Mesendoderm (in vitro differentiated cells): ENCODE data around the gene FAM170B.

ENCODE experiments used
- DNase-seq: peaks from one replicate; pipeline ENCODE4 v3.0.0; 2013
- H2AK5ac ChIP-seq: 2 replicates; pipeline ENCODE4 v1.6.1; 2013; ENCODE audit warnings: low read length, inconsistent platforms
- H2BK120ac ChIP-seq: 2 replicates; pipeline ENCODE4 v1.6.1; 2013; ENCODE audit warnings: low read depth, mild to moderate bottlenecking, low read length, moderate library complexity, mixed read lengths
- H2BK15ac ChIP-seq: replicated peaks from 2 replicates; pipeline ENCODE4 v1.6.1; 2013; ENCODE audit warnings: low read depth, mild to moderate bottlenecking, moderate library complexity
- H2BK5ac ChIP-seq: 2 replicates; pipeline ENCODE4 v1.6.1; 2013; ENCODE audit warnings: low read length, inconsistent platforms
- H3K18ac ChIP-seq: 2 replicates; pipeline ENCODE4 v1.6.1; 2013; ENCODE audit warnings: mild to moderate bottlenecking, low read length, mixed read lengths
- H3K23ac ChIP-seq: one replicate; pipeline ENCODE4 v1.6.1; 2013; ENCODE audit warnings: low read length
- H3K27ac ChIP-seq: 2 replicates; pipeline ENCODE4 v1.5.1; 2013; ENCODE audit warnings: low read depth, mild to moderate bottlenecking, inconsistent platforms, low read length, moderate library complexity
- H3K27me3 ChIP-seq: 2 replicates; pipeline ENCODE4 v1.6.1; 2013; ENCODE audit warnings: low read length, control low read depth, mild to moderate bottlenecking, inconsistent platforms; ENCODE audit not compliant: insufficient read depth, poor library complexity
- H3K36me3 ChIP-seq: 2 replicates; pipeline ENCODE4 v1.6.1; 2013; ENCODE audit warnings: low read length, inconsistent platforms; ENCODE audit not compliant: control insufficient read depth, insufficient read depth
- H3K4ac ChIP-seq: one replicate; pipeline ENCODE4 v1.6.1; 2013; ENCODE audit warnings: low read depth, mild to moderate bottlenecking, low read length, moderate library complexity
- H3K4me1 ChIP-seq: 2 replicates; pipeline ENCODE4 v1.6.1; 2013; ENCODE audit warnings: low read depth, low read length, inconsistent platforms; ENCODE audit not compliant: control insufficient read depth
- H3K4me2 ChIP-seq: 2 replicates; pipeline ENCODE4 v1.6.1; 2013; ENCODE audit warnings: low read length
- H3K4me3 ChIP-seq: 2 replicates; pipeline ENCODE4 v1.5.1; 2013; ENCODE audit warnings: mild to moderate bottlenecking, low read length
- H3K56ac ChIP-seq: one replicate; pipeline ENCODE4 v1.6.1; 2013; ENCODE audit warnings: low read length
- H3K79me1 ChIP-seq: 2 replicates; pipeline ENCODE4 v1.6.1; 2013; ENCODE audit warnings: low read length, inconsistent platforms
- H3K79me2 ChIP-seq: 2 replicates; pipeline ENCODE4 v1.6.1; 2013; ENCODE audit warnings: mild to moderate bottlenecking, low read length; ENCODE audit not compliant: control insufficient read depth, insufficient read depth
- H3K9ac ChIP-seq: 2 replicates; pipeline ENCODE4 v1.6.1; 2013; ENCODE audit warnings: low read length, inconsistent platforms
- H4K5ac ChIP-seq: one replicate; pipeline ENCODE4 v1.6.1; 2013; ENCODE audit warnings: low read length
- H4K8ac ChIP-seq: one replicate; pipeline ENCODE4 v1.6.1; 2013; ENCODE audit warnings: low read depth, mild to moderate bottlenecking, control low read depth, low read length, moderate library complexity
- WGBS: extraction: QIAGEN DNeasy Blood & Tissue Kit; methylation state at CpG from one replicate; pipeline ENCODE4 v1.1.7; 2013; ENCODE audit warnings: low lambda C conversion rate, missing lambda C conversion rate; ENCODE audit not compliant: insufficient coverage; ENCODE audit errors: extremely low coverage; 5-methylcytosine and 5-hydroxymethylcytosine counted together

The FAM170B gene

DNA sequence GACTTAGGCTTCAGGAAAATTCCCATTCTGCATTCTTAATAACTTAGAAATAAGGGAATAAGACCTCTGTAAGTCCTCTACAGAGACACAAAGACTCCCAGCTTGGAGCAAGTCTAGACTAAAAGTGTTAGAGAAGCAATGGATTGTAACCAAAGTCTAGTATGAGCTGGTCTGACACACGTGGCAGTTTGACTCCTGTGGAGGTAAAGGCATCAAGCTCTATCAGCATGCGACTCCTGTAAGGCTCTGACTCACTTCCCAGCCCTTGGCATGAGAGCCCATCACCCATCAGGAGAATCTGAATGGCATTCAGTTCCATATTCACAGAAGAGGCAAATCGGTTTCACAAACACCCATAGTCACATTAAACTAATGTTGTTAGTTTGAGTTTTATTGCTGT lies 14.1 kb downstream of the FAM170B start:
- Histone ChIP-seq H3K36me3 (no peaks in the 10 kb centered on the region), H3K4me3 (no peak overlapping the region), H3K4me2 (no peak overlapping the region), H3K4me1 (no peaks in the 10 kb centered on the region), H4K5ac (no peak overlapping the region), H3K27me3 (no peaks in the 10 kb centered on the region), H2BK5ac (no peak overlapping the region), H2AK5ac (no peak overlapping the region), H4K8ac (no peak overlapping the region), H2BK15ac (no peak overlapping the region), H3K9ac (no peak overlapping the region), H3K79me1 (no peaks in the 10 kb centered on the region), H3K18ac (no peak overlapping the region), H3K56ac (no peak overlapping the region), H3K4ac (no peak overlapping the region), H3K27ac (no peak overlapping the region), H2BK120ac (no peak overlapping the region), H3K23ac (no peak overlapping the region), H3K79me2 (no peaks in the 10 kb centered on the region)
- no CpG with 5 or more reads among the region's 3 CpGs for WGBS
- DNase-seq = peak; percentile 38

DNA sequence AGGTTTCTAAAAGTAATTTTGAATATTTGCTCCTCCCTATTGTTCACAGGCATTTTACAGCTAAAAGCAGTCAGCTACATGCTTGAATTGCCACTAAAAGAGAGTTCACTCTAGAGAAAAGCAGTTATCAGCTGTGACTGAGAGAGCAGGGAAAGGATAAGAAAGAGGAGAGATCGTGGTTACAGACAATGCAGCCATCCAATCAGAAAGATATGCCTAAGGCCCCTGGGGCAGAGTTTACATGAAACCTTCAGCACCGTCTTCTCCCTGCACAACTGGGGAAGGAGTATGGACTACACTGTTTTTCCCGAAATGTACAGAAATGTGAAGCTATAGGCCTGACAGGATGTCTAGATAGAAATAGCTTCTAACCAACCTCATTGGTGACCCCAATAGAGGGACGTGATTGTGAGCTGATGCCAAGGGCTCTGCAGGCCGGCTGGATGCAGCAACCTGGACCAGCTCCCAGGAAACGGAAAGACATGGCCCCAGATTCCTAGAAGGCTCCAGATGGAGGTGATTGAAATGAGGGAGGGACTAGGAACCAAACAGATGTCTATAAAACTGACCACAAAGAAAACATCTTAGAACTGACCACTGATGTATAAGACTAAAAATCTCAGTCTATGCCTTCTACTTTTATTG lies 15.3 kb downstream of the FAM170B start:
- no peak overlapping the region for H3K23ac ChIP-seq
- H3K18ac ChIP-seq = no peak overlapping the region
- H3K79me1 ChIP-seq = no peaks in the 10 kb centered on the region
- no peak overlapping the region for H4K8ac ChIP-seq
- no peak overlapping the region for H3K27ac ChIP-seq
- H3K56ac ChIP-seq = no peak overlapping the region
- H3K4me2 ChIP-seq = no peak overlapping the region
- H3K79me2 ChIP-seq = no peaks in the 10 kb centered on the region
- peak; percentile 48 for DNase-seq
- no peak overlapping the region for H3K4me3 ChIP-seq
- H4K5ac ChIP-seq = no peak overlapping the region
- H2BK120ac ChIP-seq = no peak overlapping the region
- no peak overlapping the region for H2AK5ac ChIP-seq
- no peak overlapping the region for H3K4ac ChIP-seq
- H2BK5ac ChIP-seq = no peak overlapping the region
- no CpG with 5 or more reads among the region's 6 CpGs for WGBS
- H3K27me3 ChIP-seq = no peaks in the 10 kb centered on the region
- no peak overlapping the region for H2BK15ac ChIP-seq
- no peak overlapping the region for H3K9ac ChIP-seq
- H3K4me1 ChIP-seq = no peaks in the 10 kb centered on the region
- no peaks in the 10 kb centered on the region for H3K36me3 ChIP-seq

DNA sequence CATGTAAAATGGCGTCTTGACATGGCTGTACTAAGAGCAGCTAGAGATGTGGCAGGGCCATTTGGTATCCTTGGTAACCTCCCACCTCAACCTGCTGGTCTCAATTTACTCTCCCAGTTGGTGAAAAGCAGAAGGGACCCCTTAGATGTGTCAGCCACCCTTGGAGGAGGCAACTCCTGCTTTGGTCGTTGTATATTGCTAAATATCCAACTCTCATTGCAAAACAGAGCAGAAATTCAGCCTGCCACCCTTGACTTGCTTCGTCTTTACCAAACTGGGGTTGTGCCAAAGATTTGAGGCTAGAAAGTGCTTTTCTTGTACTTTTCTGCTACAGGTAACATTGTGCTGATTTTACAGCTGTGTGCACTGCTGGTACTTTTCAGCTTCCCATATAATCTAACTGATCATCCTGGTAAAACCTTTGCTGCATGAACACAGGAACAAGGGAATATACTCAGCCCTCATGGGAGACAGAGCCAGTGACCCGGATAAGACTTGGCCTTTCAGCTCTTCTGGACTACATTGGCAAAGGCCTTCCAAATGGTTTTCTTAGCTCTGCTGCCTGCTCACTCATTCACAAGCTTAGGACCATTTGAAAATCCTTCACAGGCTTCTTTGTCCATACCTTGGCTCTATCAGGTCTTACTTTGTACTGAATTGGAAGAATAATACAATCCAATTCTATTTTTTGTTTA lies 16.3 kb downstream of the FAM170B start:
- H2BK5ac ChIP-seq = no peak overlapping the region
- H3K4me1 ChIP-seq = no peaks in the 10 kb centered on the region
- no peaks in the 10 kb centered on the region for H3K79me2 ChIP-seq
- no peak overlapping the region for H3K56ac ChIP-seq
- no peak overlapping the region for H2AK5ac ChIP-seq
- no peak overlapping the region for H2BK15ac ChIP-seq
- no peak overlapping the region for H3K4me3 ChIP-seq
- no peak overlapping the region for H3K23ac ChIP-seq
- no peaks in the 10 kb centered on the region for H3K79me1 ChIP-seq
- no peak overlapping the region for H3K9ac ChIP-seq
- no peak overlapping the region for H3K27ac ChIP-seq
- H3K36me3 ChIP-seq = no peaks in the 10 kb centered on the region
- no peak overlapping the region for H4K5ac ChIP-seq
- WGBS = no CpG with 5 or more reads among the region's 4 CpGs
- DNase-seq = no peak
- no peaks in the 10 kb centered on the region for H3K27me3 ChIP-seq
- H3K4me2 ChIP-seq = no peak overlapping the region
- no peak overlapping the region for H4K8ac ChIP-seq
- no peak overlapping the region for H2BK120ac ChIP-seq
- H3K4ac ChIP-seq = no peak overlapping the region
- H3K18ac ChIP-seq = no peak overlapping the region

DNA sequence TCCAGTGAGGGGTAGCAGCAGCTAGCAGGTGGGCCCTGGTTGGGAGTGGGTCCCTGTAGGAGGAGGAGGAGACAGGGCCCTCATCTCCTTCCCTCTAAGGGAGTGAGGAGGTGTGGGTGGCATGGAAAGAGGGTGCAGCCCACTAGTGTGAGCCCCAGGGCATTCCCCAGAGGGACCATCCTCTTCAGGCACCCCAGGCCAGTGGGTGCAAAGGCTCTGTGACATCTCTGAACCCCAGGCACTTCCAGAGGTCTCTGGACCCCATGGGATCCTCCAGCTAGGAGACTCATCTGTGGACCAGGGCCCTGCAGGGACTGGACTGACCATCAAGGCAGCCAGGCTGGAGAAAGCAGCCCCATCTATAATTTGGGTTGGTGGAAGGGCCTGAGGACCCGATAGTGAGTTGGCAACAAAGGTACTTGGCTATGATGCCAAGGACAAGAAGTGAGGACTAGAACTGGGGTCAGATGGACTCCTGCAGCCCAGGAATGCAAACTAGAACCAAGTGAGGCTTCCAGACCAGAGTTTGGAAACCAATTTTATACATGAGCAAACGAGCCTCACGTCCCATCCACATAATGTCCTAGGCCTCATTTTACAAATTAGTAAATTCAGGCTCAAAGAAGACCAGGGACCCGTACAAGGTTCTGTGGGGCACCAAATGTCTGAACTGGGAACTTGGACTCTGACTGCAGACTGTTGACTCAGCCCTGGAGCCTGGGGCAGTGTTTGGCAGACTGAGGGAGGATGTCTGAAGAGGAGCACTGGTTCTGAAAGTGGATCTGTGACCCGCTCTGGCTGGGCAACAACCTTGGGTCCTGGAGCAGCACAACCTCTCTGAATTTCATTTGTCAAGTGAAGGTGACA lies 17.1 kb downstream of the FAM170B start:
- H3K27ac ChIP-seq = no peak overlapping the region
- H3K9ac ChIP-seq = no peak overlapping the region
- H2BK15ac ChIP-seq = no peak overlapping the region
- H3K79me2 ChIP-seq = no peaks in the 10 kb centered on the region
- no peak overlapping the region for H3K23ac ChIP-seq
- no peak overlapping the region for H2BK120ac ChIP-seq
- H3K4ac ChIP-seq = no peak overlapping the region
- DNase-seq = no peak
- H3K4me2 ChIP-seq = no peak overlapping the region
- H3K4me3 ChIP-seq = no peak overlapping the region
- no peaks in the 10 kb centered on the region for H3K4me1 ChIP-seq
- no peaks in the 10 kb centered on the region for H3K79me1 ChIP-seq
- no peak overlapping the region for H2AK5ac ChIP-seq
- H2BK5ac ChIP-seq = no peak overlapping the region
- H3K36me3 ChIP-seq = no peaks in the 10 kb centered on the region
- no peak overlapping the region for H4K5ac ChIP-seq
- no peaks in the 10 kb centered on the region for H3K27me3 ChIP-seq
- H4K8ac ChIP-seq = no peak overlapping the region
- no peak overlapping the region for H3K18ac ChIP-seq
- H3K56ac ChIP-seq = no peak overlapping the region
- no CpG with 5 or more reads among the region's 5 CpGs for WGBS

DNA sequence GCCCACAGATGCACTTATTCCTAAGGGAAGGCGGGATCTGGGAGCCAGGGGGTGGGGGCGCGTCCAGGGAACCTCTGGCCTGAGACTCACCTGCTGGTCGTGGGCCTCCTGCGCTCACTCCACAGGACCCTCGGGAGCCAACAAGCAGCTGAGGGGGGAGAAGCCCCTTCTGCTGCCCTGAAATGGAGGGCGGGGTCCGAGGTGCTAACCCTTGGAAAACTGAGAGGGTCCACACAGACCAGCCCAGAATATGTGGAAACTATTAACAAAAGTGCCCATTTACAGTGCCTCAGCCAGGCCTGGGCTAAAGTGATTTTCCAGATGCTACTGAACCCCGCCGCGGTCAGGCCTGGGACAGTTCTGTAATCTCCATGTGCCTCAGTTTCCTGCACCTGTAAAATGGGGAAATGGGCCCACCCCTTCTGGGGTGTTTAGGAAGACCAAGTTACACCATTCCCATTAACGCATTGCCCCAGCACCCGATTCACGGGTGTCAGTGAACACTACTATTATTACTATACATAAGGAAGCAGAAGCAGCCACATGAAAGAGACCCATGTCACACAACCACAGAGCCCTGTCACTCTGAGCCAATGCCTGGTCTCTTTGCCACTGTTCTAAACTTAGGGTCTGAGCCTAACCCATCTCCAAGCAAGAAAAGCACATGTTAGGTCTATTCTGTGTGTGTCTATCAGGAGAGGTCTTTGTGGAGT lies 17.9 kb downstream of the FAM170B start:
- no peak for DNase-seq

More for the DNA sequence above, 17.9 kb downstream of the FAM170B start:
- no peak overlapping the region for H3K23ac ChIP-seq
- H2AK5ac ChIP-seq = no peak overlapping the region
- no peaks in the 10 kb centered on the region for H3K27me3 ChIP-seq
- H3K4ac ChIP-seq = no peak overlapping the region
- H3K9ac ChIP-seq = no peak overlapping the region
- no peaks in the 10 kb centered on the region for H3K79me1 ChIP-seq
- no peak overlapping the region for H2BK15ac ChIP-seq
- no peak overlapping the region for H3K4me3 ChIP-seq
- H4K8ac ChIP-seq = no peak overlapping the region
- H3K4me1 ChIP-seq = no peaks in the 10 kb centered on the region
- H4K5ac ChIP-seq = no peak overlapping the region
- no peak overlapping the region for H2BK120ac ChIP-seq
- H2BK5ac ChIP-seq = no peak overlapping the region
- H3K18ac ChIP-seq = no peak overlapping the region
- WGBS = no CpG with 5 or more reads among the region's 14 CpGs
- H3K27ac ChIP-seq = no peak overlapping the region
- H3K36me3 ChIP-seq = no peaks in the 10 kb centered on the region
- no peak overlapping the region for H3K4me2 ChIP-seq
- no peaks in the 10 kb centered on the region for H3K79me2 ChIP-seq
- H3K56ac ChIP-seq = no peak overlapping the region
